Glutamatergic neuron (in vitro differentiated cells): ENCODE data around the gene FAM222A. TPM values are rescaled to one million over a fixed set of nuclear protein-coding genes. Genes with fewer than 3 reads are reported as not detected.

Experiments used
- DNase-seq: peaks from one replicate; pipeline ENCODE4 v3.0.0; 2022
- H3K27ac Mint-ChIP-seq: one replicate; pipeline ENCODE4 v1.8.0; 2020; ENCODE audit warnings: mild to moderate bottlenecking, mixed read lengths, inconsistent platforms; ENCODE audit not compliant: unreplicated experiment
- H3K27me3 Mint-ChIP-seq: one replicate; pipeline ENCODE4 v1.8.0; 2020; ENCODE audit warnings: mild to moderate bottlenecking, moderate library complexity, mixed read lengths, inconsistent platforms; ENCODE audit not compliant: unreplicated experiment
- H3K36me3 Mint-ChIP-seq: one replicate; pipeline ENCODE4 v1.8.0; 2020; ENCODE audit warnings: mild to moderate bottlenecking, mixed read lengths, inconsistent platforms; ENCODE audit not compliant: unreplicated experiment
- H3K4me1 Mint-ChIP-seq: one replicate; pipeline ENCODE4 v1.8.0; 2020; ENCODE audit warnings: mild to moderate bottlenecking, low read depth, mixed read lengths, inconsistent platforms; ENCODE audit not compliant: unreplicated experiment
- H3K4me3 Mint-ChIP-seq: one replicate; pipeline ENCODE4 v1.8.0; 2020; ENCODE audit warnings: mild to moderate bottlenecking, mixed read lengths, inconsistent platforms; ENCODE audit not compliant: unreplicated experiment
- H3K9me3 Mint-ChIP-seq: one replicate; pipeline ENCODE4 v1.8.0; 2020; ENCODE audit warnings: mild to moderate bottlenecking, moderate library complexity, mixed read lengths, inconsistent platforms; ENCODE audit not compliant: unreplicated experiment
- total RNA-seq: library from RNA; stranded (reverse); fragmentation: NEBNext Ultra II Directional; extraction: Animal tissue kit (Norgen Biotek cat#: 25700); gene quantifications from one replicate; pipeline ENCODE4 v1.2.1, GENCODE V29; 2021; ENCODE audit not compliant: unreplicated experiment
- TF ChIP-seq, protein P1 (sequence below): fragments of 200-600 bp; sonication (generic); IDR thresholded peaks from one replicate; pipeline ENCODE4 v1.5.0; 2021; ENCODE audit not compliant: partially characterized antibody, unreplicated experiment

Gene FAM222A
- total RNA-seq, 1 donor from 2014 or later = 18.1 TPM

DNA sequence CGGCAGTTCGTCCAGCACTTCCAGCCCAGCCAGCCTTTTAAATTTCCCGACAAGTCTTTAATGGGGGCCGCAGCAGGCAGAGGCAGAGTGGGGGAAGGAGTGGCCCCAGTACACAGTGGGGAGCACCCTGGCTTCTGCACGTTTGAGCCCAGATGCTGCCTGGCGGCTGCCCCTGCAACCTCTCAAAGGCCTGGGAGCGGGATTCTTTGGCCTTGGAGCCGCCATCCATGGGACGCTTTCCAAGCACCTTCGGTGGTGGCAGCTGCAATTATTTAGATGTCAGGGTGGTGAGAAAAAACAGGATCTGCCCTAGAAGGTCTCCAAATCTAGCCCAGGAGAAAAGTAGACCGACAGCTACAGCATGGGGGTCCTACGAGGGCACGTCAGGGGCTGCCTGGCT is 46.0 kb downstream of the FAM222A start:
- Mint-ChIP-seq H3K4me3 (no peak overlapping the region), H3K27me3 (peaks cover 12% of the 10 kb centered on the region), H3K9me3 (peaks cover 12% of the 10 kb centered on the region), H3K4me1 (peaks cover 18% of the 10 kb centered on the region), H3K36me3 (peaks cover 14% of the 10 kb centered on the region), H3K27ac (no peak overlapping the region)
- TF ChIP-seq, protein P1, sequence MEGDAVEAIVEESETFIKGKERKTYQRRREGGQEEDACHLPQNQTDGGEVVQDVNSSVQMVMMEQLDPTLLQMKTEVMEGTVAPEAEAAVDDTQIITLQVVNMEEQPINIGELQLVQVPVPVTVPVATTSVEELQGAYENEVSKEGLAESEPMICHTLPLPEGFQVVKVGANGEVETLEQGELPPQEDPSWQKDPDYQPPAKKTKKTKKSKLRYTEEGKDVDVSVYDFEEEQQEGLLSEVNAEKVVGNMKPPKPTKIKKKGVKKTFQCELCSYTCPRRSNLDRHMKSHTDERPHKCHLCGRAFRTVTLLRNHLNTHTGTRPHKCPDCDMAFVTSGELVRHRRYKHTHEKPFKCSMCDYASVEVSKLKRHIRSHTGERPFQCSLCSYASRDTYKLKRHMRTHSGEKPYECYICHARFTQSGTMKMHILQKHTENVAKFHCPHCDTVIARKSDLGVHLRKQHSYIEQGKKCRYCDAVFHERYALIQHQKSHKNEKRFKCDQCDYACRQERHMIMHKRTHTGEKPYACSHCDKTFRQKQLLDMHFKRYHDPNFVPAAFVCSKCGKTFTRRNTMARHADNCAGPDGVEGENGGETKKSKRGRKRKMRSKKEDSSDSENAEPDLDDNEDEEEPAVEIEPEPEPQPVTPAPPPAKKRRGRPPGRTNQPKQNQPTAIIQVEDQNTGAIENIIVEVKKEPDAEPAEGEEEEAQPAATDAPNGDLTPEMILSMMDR = no peak
- DNase-seq = no peak

DNA sequence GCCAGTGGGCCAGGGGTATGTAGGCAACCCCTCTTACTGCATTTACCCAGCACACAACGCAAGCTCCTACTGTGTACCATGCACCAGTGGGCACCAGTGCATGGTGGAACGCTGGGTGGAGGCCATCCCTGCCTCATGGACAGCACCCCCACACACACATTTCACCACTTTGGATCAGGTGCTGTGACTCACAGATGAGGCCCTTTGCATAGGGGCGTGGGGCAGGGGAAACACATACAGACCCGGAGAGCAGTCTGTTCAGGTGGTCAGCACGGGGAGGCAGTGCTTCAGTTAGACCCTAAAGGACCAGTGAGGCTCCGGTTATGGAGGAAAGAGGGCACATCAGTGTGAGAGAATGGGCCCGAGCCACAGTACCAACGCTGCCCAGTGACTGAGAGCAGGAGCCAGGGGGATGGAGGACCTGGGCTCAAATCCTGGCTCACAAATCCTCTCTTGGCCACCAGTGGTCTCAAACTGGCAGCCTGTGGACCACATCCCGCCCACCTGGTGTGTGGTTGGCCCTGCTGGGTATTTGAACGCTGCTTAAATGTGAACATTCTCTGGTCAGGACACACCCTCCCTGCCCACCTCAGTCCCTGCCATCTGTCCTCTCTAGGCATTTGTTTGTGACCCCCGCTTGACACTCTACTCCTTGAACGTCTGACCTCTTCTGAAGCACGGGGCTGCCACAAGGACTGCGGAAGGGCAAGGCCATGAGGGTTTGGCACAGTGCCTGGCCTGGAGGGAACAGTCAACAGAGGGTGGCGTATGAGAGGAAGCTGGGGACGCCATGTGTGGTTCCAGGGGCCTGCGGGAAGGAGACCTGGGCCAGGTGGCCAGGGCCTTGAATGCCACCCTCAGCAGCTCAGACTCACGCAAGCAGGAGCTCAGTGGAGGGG is 46.7 kb downstream of the FAM222A start:
- H3K27ac Mint-ChIP-seq = no peak overlapping the region
- peaks cover 12% of the 10 kb centered on the region for H3K27me3 Mint-ChIP-seq
- TF ChIP-seq, protein P1 = no peak
- peaks cover 11% of the 10 kb centered on the region for H3K36me3 Mint-ChIP-seq
- H3K4me3 Mint-ChIP-seq = no peak overlapping the region
- peaks cover 12% of the 10 kb centered on the region for H3K9me3 Mint-ChIP-seq
- H3K4me1 Mint-ChIP-seq = peaks cover 18% of the 10 kb centered on the region
- no peak for DNase-seq

DNA sequence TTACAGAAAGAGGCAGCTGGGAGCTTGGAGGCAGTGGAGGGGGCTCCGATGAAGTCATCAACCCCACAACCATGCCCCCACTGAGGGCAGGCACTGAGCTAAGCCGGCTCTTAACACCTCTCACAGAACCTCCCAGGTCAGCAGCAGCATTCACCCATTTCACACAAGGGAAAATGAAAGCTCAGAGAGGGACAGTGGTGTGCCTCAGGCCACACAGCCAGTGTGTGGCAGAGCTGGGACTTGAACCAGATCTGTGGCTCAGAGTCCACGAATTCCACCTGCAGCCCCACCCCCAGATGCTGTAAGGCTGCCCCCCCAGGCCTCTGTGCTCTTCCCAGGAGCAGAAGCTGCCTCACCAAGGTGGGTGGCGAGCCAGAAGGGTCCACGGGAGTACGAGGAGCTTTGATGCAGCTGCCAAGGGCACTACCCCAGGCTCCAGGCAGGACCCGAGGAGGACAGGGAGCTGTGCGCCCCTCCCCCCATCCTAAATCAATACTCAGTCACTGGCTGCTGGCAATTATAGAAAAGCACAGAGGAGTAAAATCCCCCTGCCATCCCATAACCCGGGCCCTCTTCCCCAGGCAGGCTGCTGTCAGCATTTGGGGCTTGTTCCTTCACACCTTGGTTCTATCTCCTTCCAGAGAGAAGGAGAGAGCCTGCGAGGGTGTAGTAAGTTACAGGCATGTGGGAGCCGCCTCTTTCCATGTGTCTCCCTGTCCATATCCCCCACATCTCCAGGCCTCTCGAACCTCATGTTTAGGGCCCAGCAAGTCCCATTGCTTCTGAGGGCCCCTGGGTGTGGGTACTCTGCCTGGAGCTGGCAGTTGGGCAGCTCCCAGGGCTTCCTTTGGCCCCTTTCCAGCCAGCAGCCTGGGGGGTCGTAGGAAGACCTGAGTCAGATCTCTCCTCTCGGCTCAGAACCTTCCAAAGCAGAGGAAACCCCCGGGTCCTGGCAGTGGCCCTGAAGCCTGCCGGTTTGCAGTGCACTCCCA is 47.6 kb downstream of the FAM222A start:
- DNase-seq = peak; percentile 59
- Mint-ChIP-seq H3K4me3 (no peak overlapping the region), H3K27me3 (peaks cover 14% of the 10 kb centered on the region), H3K27ac (no peak overlapping the region), H3K36me3 (peaks cover 10% of the 10 kb centered on the region), H3K9me3 (peaks cover 10% of the 10 kb centered on the region), H3K4me1 (peaks cover 18% of the 10 kb centered on the region)
- TF ChIP-seq, protein P1 = no peak

DNA sequence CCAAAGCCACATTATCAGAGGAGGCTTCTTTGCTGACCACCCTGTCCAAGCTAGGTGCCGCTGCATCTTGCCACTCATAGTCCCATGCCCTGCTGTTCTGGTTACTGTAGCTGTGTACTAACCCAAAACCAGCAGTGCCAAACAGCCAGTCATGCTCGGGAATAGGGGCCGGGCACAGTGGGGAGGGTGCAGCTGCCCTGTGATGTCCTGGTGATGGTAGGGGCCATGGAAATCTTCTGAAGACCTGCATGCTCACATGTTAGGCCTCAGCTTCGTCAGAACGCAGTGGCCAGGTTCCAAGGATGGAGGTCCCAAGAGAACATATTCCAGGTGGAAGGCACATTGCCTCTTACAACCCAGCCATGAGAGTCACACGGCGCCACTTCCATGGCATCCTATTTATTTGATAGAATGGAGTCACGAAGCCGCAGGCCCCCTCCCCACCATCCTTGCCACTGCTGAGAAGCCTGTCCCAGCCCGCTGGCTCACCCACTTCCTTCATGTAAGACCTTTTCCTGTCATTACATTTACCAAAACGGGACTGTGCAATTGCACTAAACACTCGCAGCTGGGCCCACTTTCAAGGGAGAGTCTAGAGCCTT is 48.5 kb downstream of the FAM222A start:
- H3K4me1 Mint-ChIP-seq = peaks cover 14% of the 10 kb centered on the region
- H3K27me3 Mint-ChIP-seq = peaks cover 14% of the 10 kb centered on the region
- DNase-seq = no peak
- TF ChIP-seq, protein P1 = no peak
- no peak overlapping the region for H3K4me3 Mint-ChIP-seq
- no peak overlapping the region for H3K27ac Mint-ChIP-seq
- peaks cover 5% of the 10 kb centered on the region for H3K9me3 Mint-ChIP-seq
- peaks cover under 1% of the 10 kb centered on the region for H3K36me3 Mint-ChIP-seq
